Measurements from ENCODE around the gene RTN4IP1.
"Not testable (repeated sequence)": the region's sequence is repeated elsewhere in the genome, so short reads cannot be mapped to it uniquely, and the experiment has no call there.

The RTN4IP1 gene

DNA sequence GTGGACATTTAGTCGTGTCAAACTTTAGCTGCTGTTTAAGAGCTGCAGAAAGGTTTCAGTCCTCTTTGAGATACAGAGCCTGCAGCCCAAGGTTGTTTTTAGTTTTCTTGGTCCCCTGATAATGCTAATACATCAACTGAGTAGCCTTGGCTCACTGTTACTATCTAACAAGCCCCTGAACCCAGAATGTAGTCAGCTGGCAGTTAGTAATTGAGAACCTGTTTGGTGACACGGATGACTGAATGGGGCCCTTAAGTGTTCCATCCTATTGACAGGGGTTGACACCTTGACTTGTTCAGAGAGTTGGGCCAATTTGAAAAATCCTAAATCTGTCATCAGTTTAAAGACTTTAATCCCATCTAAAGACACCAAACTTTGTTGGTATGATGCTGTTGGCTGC lies 2.8 kb downstream of the RTN4IP1 start:
- DNase-seq, result no peak

DNA sequence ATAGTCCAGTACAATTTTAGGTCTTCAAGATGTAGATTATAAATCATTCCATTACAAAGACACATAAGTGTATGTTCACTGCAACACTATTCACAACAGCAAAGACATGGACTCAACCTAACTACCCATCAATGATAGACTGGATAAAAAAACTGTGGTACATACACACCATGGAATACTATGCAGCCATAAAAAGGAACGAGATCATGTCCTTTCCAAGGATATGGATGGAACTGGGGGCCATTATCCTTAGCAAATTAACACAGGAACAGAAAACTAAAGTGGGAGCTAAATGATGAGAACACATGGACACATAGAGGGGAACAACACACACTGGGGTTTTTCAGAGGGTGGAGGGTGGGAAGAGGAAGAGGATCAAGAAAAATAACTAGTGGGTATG lies 6.3 kb downstream of the RTN4IP1 start:
- DNase-seq, result no peak

DNA sequence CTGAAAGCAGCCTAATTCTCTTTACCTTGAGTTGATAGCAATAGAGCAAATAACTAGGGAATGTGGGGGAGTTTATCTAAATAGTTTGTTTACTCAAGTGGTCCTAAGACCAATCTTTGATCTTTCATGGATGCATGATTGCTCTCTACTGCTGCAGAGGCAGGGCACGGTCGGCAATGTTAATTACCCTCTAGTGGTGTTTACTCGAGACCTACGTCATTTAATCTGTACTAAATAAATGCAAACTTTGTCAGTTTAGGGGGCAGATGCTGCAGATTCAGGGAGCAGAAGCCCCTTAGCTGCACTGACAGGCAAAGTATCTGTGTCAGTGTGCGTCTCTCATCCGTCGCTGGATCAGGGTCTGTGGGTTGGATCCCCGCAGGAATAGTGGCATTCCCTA lies 6.9 kb downstream of the RTN4IP1 start:
- DNase-seq, result no peak

DNA sequence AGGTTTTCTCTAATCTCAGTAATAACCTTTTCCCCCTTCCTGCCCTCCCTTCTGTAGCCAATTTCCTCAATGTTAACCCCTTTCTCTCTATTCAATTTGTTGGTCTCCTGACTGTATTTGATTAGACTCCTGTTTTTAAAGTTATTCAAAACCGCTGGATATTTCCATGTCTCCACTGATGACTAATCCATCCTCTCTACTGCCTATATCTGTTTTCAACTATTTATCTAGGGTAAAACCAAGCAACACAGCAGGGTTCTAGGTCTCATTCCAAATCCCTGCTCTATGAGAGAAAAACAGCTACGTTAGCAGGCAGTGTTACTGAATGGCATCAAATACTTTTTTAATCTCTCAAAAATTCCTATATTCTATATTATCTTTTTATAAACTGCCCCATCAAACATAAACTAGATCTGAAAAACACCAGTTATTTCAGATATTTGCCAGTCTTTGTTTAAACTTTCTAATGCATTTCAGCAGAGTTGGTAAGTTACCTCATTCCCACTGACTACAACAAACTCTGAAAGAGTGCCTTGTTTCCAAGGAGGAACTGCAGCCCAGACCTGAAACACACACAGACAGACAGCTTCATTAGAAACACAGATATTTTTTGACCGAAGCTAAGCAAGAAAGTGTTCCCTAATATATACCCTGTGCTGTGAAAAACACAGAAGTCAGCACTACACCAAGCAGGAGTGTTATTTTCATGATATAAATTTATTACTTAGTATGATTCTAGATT lies 8.2 kb downstream of the RTN4IP1 start:
- DNase-seq, result no peak

DNA sequence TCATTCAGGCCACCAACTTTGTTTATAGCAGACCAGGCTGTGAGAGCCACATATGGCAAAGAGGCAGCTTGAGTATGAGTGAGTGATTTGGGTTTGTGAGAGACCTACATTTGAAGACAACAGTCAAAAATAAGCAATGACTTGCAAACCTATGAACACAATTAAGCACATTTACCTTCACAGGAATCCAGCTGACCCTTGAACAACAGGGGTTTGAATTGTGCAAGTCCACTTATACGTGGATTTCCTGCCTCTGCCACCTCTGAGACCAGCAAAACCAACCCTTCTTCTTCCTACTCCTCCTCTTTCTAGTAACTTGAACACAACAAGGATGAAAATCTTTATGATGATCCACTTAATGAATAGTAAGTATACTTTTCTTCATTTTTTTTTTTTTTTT lies 10.1 kb downstream of the RTN4IP1 start:
- no peak for DNase-seq

DNA sequence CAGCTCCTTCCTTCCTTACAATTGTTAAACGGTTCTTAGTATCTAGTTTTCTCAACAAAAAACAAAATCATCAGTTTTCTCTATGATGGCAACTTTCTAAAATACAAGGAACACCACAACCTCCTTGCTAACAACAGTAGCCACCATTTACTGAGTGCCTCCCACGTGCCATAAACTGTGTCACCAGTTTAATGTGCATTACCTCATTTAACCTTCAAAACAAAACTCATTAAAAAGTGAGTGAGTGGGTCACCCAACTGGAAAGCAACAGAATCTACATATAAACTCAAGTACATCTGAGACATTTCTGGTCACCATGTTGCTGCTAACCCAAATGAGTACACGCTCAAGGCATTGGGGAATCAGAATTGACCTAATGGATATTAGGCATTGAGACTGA lies 11.0 kb downstream of the RTN4IP1 start:
- no peak for DNase-seq

DNA sequence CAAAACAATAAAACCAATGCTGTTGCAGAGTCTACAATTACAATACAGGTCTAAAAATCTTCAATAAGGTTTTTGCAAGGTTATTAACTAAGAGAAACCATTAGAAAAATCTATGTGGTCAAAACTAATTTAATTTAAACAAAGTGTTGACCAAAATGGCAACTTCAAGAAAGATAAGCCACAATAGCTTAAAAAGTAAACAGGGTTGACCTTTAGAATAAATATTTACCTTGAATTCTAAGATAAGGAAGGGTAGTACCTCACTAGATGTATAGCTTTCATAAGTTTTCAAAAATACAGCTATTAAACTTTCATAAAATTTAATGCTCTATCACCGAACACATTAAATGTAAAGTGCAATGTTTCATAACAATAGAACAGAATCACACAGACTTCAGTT lies 11.4 kb downstream of the RTN4IP1 start:
- DNase-seq, result no peak

DNA sequence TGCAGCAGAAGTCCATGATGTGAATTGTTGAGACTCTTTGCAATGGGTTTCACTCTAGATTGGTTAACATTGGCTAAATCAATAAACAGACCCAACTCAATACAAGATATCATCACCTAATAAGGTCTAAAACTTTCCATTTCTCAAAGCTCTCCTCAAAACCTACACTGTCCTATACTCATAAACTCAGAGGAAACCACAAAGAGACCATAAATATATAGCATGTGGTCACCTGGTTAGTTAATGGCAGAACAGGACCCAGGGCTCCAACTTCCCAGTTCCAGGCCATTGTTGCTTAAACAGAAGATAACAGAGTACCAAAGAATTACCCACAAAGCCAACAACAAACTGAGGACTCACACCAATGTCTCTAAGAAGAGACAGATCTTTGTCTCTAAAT lies 12.0 kb downstream of the RTN4IP1 start:
- DNase-seq, result no peak

DNA sequence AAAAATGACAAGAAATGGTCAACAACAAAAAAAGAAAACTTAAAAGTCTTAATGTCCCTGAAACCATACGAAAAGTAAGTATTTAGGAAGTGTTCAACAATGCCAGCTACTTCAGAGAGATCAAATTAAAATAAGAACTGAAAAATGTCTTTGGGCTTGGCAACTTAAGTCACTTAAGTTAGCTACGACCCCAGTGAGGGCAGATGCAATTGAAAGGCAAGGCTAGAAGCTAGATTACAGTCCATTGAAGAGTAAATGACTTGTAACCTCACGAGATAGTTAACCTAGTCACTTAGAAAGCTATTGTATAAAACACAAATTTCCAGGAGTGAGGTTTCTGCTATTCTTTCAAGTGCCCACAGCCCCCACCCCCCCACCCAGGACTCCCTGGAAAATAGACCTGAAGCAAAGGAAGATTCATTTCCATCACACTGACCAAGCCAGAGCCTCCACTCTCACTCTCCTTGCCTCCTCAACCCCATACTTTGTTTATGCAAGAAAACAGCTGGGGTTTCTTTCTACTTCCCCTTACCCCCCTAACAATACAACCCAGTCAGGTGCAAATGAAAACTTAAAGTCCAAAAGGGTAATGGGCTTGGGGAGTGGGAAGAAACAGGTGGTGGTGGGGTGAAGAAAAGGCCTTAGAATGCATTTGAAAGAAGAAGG lies 14.6 kb downstream of the RTN4IP1 start:
- no peak for DNase-seq

DNA sequence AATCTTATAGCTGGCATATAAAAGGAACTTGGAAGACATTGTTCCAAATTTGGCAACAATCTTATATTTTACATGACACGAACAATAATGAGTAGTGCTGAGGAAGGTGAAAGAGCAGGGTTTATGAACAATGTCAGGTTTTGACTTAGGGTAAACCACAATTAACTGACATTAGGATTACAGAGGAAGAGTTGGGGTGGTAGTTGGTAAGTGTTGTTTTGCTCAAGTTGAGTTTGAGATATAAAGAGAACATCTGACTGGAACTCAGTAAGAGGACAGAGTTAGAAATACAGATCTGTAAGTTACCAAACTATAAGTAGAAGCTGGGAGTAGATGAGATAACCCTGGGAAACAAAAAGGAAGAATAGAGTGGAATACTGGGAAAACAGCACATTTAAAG lies 15.1 kb downstream of the RTN4IP1 start:
- no peak for DNase-seq

DNA sequence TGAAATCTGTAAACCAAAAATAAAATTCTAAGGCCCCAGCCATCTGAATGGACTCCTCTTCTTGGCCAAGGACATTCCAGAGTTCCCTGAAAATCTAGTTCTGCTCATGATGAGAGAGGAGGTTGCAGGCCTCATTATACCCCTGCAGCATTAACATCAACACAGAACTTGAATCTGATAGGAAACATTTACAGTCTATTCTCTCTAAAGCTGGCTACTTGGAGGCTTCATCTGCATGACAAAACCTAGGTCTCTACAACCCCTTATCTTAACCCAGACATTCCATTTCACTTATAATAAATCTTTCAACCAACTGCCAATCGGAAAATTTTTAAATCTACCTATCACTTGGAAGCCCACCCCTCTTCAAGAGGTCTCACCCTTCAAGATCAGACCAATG lies 15.7 kb downstream of the RTN4IP1 start:
- no peak for DNase-seq

DNA sequence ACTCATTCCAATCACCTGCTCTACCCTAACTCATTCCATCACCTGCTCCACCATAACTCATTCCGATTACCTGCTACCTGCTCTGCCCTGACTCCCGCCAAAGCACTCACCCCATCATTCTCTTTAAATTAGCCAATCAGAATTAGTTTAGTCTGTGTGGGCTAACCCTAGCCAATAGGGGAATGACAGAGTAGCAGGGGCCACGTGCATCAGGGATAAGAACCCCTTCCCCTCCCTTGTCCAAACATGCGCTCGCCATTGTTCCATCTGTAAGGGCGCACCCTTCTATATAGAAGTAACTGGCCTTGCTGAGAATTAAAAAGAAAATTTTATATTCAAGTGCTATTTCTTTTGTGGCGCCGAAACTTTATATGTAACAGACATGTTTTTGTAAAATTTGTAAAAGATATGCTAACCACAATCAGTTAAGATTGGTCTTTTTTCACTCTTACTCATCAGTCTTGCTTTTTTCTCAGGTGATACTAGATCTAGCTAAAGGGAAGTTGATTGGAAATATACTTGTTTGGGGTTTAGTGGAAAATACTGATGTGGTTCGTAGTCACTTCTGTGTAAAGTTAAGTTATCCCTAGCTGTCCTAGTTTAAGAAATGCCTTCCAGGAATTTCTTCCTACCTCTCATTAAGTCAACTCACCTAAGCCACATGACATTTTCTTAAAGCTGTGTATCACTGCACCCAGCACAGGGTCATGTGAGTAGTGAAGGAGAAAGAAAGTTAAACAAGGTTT lies 16.5 kb downstream of the RTN4IP1 start:
- no peak for DNase-seq

DNA sequence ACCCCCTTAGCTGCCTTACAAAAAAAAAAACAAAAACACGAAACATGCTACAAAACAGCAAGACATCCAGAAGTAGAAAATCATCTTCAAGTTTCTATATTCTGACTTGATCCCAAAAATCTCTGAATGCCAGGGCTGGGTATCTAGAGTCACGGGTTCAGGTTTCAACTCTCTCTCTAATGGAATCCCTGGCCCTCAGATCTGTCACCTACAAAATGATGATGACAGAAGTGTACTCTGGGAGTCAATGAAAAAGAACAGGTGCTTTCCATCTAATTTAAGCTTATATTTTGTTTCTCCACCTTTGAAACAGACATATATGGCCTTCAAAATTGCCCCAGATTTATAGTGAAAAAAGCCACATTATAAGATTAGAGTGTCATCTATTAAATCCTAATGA lies 18.3 kb downstream of the RTN4IP1 start:
- no peak for DNase-seq

DNA sequence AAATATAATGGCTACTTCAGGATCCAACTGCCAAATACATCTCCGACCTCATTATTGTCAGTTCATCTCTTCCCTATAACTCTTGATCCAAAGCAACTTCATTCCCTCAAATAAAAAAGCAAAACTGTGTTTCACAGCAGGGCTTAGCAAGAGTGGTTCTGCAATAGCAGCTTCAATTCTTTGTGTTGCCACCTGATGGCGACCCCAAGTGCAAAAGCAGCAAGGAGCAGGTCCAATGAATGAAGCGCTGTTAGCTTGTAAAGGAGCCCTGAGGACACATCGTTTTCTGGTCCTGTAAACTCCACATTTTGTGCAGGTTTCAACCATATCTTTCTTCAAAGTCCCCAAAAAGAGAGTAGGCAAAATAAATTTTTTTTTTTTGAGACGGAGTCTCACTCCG lies 19.6 kb downstream of the RTN4IP1 start:
- peak; percentile 51 for DNase-seq

DNA sequence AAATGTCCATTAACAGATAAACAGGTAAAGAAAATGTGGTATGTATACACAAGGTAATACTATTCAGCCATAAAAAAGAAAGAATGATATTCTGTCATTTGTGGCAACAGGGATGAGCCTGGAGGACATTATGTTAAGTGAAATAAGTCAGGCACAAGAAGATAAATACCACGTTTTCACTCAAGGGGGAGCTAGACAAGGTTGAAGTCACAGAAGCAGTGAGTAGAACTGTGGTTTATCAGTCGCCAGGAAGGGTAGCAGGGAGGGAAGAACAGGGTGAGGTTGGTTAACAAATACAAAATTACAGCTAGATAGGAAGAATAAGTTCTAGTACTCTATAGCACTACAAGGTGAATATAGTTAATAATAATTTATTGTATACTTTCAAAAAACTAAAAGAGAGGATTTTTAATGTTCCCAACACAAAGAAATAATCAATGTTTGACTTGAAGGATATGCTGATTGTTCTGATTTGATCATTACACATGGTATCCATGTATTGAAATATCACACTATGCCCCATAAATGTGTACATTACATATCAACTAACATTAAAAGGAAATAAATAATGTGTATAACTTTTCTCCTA lies 21.1 kb downstream of the RTN4IP1 start:
- DNase-seq, result peak; percentile 64

DNA sequence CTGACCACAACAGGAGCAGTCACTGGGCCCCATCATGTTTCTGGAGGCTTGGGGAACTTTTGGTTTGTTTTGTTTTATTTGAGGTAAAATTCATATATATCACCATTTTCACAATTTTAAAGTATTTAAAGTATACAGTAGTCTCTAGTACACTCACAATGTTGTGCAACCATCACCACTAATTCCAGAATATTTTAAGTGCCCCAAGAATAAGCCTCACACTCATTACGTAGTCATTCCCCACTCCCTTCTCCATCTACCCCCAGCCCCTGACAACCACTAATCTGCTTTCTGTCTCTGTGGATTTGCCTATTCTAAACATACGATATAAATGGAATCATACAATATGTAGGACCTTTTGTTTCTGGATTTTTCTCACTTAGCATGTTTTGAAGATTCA lies 29.0 kb downstream of the RTN4IP1 start:
- DNase-seq, result no peak

DNA sequence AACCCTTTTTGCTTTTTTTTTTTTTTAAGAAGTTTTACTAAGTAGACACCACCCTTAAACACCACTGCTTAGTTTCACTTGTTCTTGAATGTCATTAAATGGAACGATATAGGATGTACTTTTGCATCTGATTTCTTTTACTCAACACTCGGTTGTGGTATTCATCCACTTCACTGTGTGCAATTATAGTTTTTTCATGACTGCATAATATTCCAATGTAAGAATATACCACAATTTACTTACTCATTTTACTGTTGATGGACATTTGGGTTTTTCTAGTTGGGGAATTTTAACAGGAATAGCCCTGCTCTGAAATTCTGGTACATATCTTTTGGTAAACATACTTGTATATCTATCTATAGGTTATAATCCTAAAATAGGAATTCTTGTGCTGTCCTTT lies 29.9 kb downstream of the RTN4IP1 start:
- DNase-seq, result no peak

DNA sequence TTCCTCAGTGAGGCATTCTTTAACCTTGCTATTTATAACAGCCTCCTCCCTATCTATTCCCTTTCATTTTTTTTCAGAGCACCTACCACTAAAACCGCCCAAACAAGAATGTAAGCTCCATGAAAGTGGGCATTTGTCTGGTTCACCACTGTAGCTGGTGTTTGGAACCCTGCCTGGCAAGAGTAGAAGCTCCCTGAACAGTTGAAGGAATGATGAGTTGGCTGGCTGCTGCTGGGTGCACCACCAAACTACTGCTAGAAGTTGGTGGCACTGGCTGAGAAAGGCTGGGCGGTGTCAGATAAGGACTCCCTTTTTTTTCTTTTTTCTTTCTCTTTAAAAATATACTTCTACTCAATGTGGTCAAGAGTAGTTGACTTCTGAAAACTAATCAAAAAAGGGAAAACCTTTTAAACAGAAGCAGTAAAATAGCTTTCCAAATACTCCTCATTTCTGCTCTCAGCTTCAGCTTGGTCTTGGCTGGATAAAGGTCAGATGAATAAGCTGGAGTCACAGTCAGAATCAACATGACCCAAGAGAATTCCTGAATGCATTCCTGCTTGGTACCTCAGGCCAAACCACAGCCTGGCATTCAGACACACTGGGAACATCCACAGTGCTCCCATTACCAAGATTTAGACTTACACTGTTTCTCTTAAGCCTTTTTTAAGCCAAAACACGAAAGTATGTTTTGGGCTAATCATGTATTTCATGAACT lies 38.0 kb downstream of the RTN4IP1 start:
- DNase-seq, result no peak

DNA sequence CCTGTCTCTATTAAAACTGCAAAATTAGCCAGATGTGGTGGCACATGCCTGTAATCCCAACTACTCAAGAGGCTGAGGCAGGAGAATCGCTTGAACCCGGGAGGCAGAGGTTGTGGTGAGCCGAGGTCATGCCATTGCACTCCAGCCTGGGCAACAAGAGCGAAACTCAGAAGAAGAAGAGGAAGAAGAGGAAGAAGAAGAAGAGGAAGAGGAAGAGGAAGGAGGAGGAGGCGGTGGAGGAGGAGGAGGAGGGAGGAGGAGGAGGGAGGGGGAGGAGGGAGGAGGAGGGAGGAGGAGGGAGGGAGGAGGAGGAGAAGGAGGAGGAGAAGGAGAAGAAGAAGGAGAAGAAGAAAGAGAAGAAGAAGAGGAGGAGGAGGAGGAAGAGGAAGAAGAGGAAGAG lies 40.4 kb downstream of the RTN4IP1 start:
- not testable (repeated sequence) for DNase-seq

DNA sequence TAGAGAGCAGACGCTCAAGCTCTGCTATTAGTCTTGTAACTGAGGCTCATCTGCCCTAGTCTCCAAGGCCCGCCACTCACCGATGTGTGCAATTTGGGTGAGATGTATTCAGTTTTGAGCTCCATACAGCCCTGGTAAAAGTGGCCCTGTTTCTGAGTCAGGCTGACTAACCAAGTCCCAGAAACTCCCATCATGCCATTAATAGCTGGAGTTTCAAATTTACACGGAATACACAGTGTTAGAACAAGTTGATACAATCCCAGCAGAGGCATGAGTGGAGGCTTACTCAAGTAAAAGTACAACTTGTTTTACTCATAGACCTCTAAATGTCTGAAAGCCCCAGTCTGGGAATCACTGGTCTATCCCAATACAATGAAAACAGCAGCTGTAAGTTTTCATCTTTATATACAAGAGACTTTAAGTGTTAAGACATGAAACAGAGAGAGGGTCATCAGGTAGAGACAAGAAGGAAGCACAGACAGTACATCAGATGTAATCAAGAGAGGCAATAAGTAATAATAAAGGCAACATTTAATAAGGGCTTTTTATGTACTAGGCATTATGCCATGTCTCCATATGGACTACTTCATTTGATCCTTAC lies 42.4 kb downstream of the RTN4IP1 start:
- DNase-seq, result no peak

DNA sequence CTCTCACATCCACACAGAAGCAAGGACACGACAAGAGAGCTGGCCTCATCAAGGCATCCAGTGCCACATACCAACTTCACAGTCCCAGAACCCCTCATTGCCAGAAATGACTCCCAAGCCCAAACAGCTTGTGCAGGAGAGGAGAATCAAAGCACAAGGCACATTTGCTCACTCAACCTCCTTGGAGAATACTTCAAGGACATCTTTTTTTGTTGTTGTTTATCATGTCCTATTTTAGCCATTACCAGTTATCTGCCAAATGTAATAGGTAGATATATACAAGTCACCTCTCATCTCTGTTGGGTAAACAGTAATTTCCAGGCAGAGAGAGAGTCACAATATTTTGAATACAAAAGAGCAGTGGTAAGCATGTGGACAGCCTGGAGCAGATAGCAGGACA lies 47.8 kb downstream of the RTN4IP1 start:
- DNase-seq, result no peak

DNA sequence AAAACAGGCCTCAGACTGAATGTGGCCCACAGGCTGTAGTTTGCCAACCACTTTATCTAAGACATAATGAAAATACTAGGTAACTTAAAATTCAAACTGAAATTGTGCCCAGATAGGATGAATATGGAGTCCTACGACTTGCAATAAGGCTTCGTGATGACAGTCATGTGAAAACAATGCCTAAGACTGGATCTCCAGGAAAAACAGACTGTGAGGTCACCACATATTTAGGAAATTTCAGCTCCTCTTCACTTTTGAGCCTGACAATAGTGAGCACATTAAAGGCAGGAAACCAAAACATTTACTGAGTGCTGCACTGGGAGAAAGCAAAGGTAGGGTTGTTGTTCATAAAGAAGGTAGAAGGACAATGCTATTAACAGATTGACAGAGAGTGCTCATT lies 50.0 kb downstream of the RTN4IP1 start:
- no peak for DNase-seq

Data from NCI-H146 (cell line).